Measurements from ENCODE around the gene AFAP1. TPM values are rescaled to one million over a fixed set of nuclear protein-coding genes. Genes with fewer than 3 reads are reported as not detected.

AFAP1 gene
- total RNA-seq, 1 donor from 2014 or later, result 28.7 TPM

- H3K27ac ChIP-seq, result no peak overlapping the region
- no peaks in the 10 kb centered on the region for H3K27me3 ChIP-seq
- H3K9me3 ChIP-seq, result no peaks in the 10 kb centered on the region
- H3K36me3 ChIP-seq, result no peaks in the 10 kb centered on the region
- no peak for ATAC-seq
- DNase-seq, result no peak
- TF ChIP-seq, protein P1, sequence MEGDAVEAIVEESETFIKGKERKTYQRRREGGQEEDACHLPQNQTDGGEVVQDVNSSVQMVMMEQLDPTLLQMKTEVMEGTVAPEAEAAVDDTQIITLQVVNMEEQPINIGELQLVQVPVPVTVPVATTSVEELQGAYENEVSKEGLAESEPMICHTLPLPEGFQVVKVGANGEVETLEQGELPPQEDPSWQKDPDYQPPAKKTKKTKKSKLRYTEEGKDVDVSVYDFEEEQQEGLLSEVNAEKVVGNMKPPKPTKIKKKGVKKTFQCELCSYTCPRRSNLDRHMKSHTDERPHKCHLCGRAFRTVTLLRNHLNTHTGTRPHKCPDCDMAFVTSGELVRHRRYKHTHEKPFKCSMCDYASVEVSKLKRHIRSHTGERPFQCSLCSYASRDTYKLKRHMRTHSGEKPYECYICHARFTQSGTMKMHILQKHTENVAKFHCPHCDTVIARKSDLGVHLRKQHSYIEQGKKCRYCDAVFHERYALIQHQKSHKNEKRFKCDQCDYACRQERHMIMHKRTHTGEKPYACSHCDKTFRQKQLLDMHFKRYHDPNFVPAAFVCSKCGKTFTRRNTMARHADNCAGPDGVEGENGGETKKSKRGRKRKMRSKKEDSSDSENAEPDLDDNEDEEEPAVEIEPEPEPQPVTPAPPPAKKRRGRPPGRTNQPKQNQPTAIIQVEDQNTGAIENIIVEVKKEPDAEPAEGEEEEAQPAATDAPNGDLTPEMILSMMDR (IDR thresholded peaks at IDR 0.05), result no peak
- peaks cover 23% of the 10 kb centered on the region for H3K4me1 ChIP-seq
- intact Hi-C loops (cut with DNase I), result no loop called here
- H3K4me3 ChIP-seq, result no peak overlapping the region
These were observed 153.6 kb downstream of the AFAP1 start for GRCh38 chr4:7786040-7786439.

- Histone ChIP-seq H3K27me3 (no peaks in the 10 kb centered on the region), H3K4me1 (peaks cover 24% of the 10 kb centered on the region), H3K36me3 (no peaks in the 10 kb centered on the region), H3K9me3 (no peaks in the 10 kb centered on the region), H3K27ac (no peak overlapping the region), H3K4me3 (no peak overlapping the region)
- DNase-seq (no peak), ATAC-seq (no peak)
- intact Hi-C loops (cut with DNase I), result no loop called here
- TF ChIP-seq, protein P1 (IDR thresholded peaks at IDR 0.05), result no peak
These were observed 154.6 kb downstream of the AFAP1 start for GRCh38 chr4:7785017-7785416.

GRCh38 chr4:7784131-7784870 lies 155.4 kb downstream of the AFAP1 start:
- ATAC-seq, result no peak

GRCh38 chr4:7783541-7783940 lies 156.1 kb downstream of the AFAP1 start:
- peaks cover 32% of the 10 kb centered on the region for H3K4me1 ChIP-seq
- no peak overlapping the region for H3K27ac ChIP-seq
- no peaks in the 10 kb centered on the region for H3K27me3 ChIP-seq
- no peak overlapping the region for H3K4me3 ChIP-seq
- no peak for ATAC-seq
- TF ChIP-seq, protein P1 (IDR thresholded peaks at IDR 0.05), result no peak
- intact Hi-C loops (cut with DNase I), result no loop called here
- H3K9me3 ChIP-seq, result no peaks in the 10 kb centered on the region
- no peaks in the 10 kb centered on the region for H3K36me3 ChIP-seq
- DNase-seq, result no peak

More at GRCh38 chr4:7784131-7784870, 155.4 kb downstream of the AFAP1 start:
- TF ChIP-seq, protein P1 (IDR thresholded peaks at IDR 0.05), result no peak
- Histone ChIP-seq H3K9me3 (no peaks in the 10 kb centered on the region), H3K36me3 (no peaks in the 10 kb centered on the region), H3K4me3 (no peak overlapping the region), H3K4me1 (peaks cover 31% of the 10 kb centered on the region), H3K27me3 (no peaks in the 10 kb centered on the region), H3K27ac (no peak overlapping the region)
- intact Hi-C loops (cut with DNase I), result no loop called here
- DNase-seq, result peak; percentile 33

DNA sequence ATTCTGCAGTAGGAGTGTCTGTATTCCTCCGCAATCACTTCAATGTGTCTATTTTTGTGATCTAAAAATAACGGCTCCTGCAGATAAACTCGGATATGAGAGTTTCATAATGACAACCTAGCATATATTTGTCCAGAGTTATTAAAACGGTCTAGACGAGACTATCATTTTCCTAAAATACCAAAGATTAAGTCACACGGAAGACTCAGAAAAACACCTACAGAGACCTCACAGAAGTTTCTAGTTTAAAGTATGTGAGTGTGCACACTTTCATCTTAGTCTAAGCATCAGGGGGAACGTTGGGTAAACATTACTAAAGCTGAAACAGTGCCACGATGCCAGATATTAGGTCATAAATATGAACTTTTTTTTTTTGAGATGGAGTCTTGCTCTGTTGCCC lies 156.9 kb downstream of the AFAP1 start:
- intact Hi-C loops (cut with DNase I), result no loop called here
- H3K27ac ChIP-seq, result no peak overlapping the region
- no peak for DNase-seq
- no peaks in the 10 kb centered on the region for H3K9me3 ChIP-seq
- ATAC-seq, result no peak
- TF ChIP-seq, protein P1 (IDR thresholded peaks at IDR 0.05), result no peak
- H3K36me3 ChIP-seq, result no peaks in the 10 kb centered on the region
- H3K27me3 ChIP-seq, result no peaks in the 10 kb centered on the region
- H3K4me1 ChIP-seq, result peaks cover 38% of the 10 kb centered on the region
- H3K4me3 ChIP-seq, result no peak overlapping the region
